Activated B cell treated with CpG ODN at 0.5 μM for 24 hours (primary cell): Measurements from ENCODE around the gene ST6GALNAC5. TPM values are rescaled to one million over a fixed set of nuclear protein-coding genes. Genes with fewer than 3 reads are reported as not detected.

Source experiments
- ATAC-seq: fragments of 200-7000 bp; cut with Tn5 transposase; one replicate; pipeline ENCODE4 v1.10.0; 2021; ENCODE audit warnings: low read depth, mild to moderate bottlenecking, moderate library complexity
- CTCF ChIA-PET: fragments of 350-600 bp; sonication (Branson Sonifier 250); formaldehyde crosslinking; loops from one replicate; lab custom pipeline; 2021; ENCODE audit warnings: antibody characterized with exemption; lab: Charles Lee
- POLR2A ChIA-PET: fragments of 350-600 bp; sonication (Branson Sonifier 250); formaldehyde crosslinking; loops from one replicate; lab custom pipeline; 2021; ENCODE audit warnings: antibody characterized with exemption; lab: Charles Lee
- DNase-seq: peaks from one replicate; pipeline ENCODE4 v3.0.0; 2022
- H3K27ac Mint-ChIP-seq: one replicate; pipeline ENCODE4 v1.8.0; 2020; ENCODE audit warnings: mixed read lengths
- H3K27me3 Mint-ChIP-seq: one replicate; pipeline ENCODE4 v1.8.0; 2021; ENCODE audit warnings: mixed read lengths
- H3K36me3 Mint-ChIP-seq: one replicate; pipeline ENCODE4 v1.8.0; 2021; ENCODE audit warnings: low read depth, mixed read lengths
- H3K4me1 Mint-ChIP-seq: one replicate; pipeline ENCODE4 v1.8.0; 2021; ENCODE audit warnings: mixed read lengths
- H3K4me3 Mint-ChIP-seq: one replicate; pipeline ENCODE4 v1.8.0; 2020; ENCODE audit warnings: mild to moderate bottlenecking, mixed read lengths
- H3K9me3 Mint-ChIP-seq: one replicate; pipeline ENCODE4 v1.8.0; 2020; ENCODE audit warnings: mixed read lengths
- intact Hi-C: fragments of 100-400 bp; cut with micrococcal nuclease; formaldehyde crosslinking; loops from one replicate; pipeline ENCODE4 v1.15.1; 2024
- total RNA-seq: library from RNA; stranded (reverse); gene quantifications from 2 replicates; pipeline ENCODE4 v1.2.3, GENCODE V29; 2022
- TF ChIP-seq, protein P1 (sequence below): fragments of 200-600 bp; IDR thresholded peaks from one replicate; pipeline ENCODE4 v1.8.0; 2022; ENCODE audit warnings: antibody characterized with exemption, mild to moderate bottlenecking

ST6GALNAC5 gene
- total RNA-seq, 1 donor from 2014 or later, result not detected

DNA sequence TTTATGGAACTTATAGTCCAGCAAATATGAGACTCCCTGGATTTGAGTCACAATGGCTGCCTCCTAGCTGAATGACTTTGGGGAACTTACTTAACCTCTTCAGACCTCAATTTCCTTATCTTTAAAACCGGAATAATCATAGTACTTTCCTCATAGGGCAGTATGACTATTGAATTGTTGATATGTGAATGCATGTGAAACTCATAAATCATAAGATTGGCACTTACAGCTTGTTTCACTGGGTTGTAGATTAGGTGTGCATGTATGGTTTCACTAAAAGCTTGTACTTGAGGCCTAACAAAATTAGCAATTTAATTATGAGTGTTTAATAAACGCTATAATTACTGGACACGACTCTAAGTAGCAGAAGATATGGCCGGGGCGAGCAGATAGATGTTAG, 72.5 kb downstream of the ST6GALNAC5 start:
- Mint-ChIP-seq H3K4me1 (no peaks in the 10 kb centered on the region), H3K36me3 (no peaks in the 10 kb centered on the region), H3K27ac (no peak overlapping the region), H3K4me3 (no peak overlapping the region), H3K9me3 (no peaks in the 10 kb centered on the region), H3K27me3 (no peaks in the 10 kb centered on the region)
- TF ChIP-seq, protein P1, sequence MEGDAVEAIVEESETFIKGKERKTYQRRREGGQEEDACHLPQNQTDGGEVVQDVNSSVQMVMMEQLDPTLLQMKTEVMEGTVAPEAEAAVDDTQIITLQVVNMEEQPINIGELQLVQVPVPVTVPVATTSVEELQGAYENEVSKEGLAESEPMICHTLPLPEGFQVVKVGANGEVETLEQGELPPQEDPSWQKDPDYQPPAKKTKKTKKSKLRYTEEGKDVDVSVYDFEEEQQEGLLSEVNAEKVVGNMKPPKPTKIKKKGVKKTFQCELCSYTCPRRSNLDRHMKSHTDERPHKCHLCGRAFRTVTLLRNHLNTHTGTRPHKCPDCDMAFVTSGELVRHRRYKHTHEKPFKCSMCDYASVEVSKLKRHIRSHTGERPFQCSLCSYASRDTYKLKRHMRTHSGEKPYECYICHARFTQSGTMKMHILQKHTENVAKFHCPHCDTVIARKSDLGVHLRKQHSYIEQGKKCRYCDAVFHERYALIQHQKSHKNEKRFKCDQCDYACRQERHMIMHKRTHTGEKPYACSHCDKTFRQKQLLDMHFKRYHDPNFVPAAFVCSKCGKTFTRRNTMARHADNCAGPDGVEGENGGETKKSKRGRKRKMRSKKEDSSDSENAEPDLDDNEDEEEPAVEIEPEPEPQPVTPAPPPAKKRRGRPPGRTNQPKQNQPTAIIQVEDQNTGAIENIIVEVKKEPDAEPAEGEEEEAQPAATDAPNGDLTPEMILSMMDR, result no peak
- no peak for ATAC-seq
- POLR2A ChIA-PET, result no interaction called here
- CTCF ChIA-PET, result no interaction called here
- DNase-seq, result no peak
- intact Hi-C loops, result no loop called here

DNA sequence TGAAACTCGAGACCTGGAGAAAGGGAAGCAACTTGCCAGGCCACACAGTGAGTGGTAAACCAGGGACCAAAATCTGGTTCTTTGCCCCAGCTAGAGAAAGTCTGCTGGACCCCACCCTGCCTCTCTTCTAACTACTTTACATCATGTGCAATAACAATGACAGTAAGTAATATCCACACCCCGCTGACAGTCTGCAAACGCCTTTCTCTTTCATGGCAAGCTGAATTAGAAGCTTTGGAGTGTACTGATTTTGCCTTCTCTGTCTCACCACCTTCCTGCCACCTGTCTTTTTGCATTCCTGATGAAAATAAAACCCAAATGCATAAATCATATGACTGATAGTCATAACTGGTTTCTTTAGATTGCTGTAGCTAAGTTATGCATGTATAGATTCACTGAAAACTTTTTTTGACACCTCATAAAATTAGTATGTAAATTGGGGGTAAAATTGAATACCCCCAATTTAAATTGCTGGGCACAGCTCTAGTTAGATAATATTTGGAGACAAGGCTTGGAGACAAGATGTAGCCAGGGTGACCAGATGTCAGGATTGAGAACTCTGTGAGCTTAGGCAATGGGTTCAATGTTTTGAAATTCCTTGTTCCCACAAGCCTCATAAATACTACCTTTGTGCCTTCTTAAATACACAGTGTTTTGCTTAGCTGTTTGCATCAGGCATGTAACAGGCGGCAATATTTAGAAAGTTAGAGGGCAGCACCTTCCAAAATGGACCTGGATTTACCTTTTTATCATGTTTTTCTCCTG, 73.5 kb downstream of the ST6GALNAC5 start:
- intact Hi-C loops, result no loop called here
- no peak for DNase-seq
- Mint-ChIP-seq H3K27ac (no peak overlapping the region), H3K27me3 (no peaks in the 10 kb centered on the region), H3K9me3 (no peaks in the 10 kb centered on the region), H3K36me3 (no peaks in the 10 kb centered on the region), H3K4me3 (no peak overlapping the region), H3K4me1 (no peaks in the 10 kb centered on the region)
- TF ChIP-seq, protein P1, result no peak
- POLR2A ChIA-PET, result no interaction called here
- no peak for ATAC-seq
- CTCF ChIA-PET, result no interaction called here

DNA sequence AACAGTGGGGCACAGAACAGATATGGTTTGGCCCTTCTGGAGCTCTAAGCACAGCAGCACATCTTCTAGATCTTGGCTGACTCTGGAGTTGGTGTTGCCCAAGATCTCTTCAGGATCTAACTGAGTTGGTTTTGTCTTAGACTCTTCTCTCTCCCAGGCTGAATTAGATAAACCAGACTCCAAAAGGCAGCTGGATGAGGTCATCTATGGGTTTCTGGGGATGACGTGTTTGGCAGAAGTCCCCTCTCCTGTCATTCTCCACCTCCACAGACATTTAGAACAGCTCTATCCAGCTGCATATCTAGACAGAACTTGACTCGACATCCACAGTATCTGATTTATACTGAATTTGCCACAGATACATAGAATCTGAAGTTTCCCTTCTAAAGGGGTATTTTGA, 75.3 kb downstream of the ST6GALNAC5 start:
- Mint-ChIP-seq H3K36me3 (no peaks in the 10 kb centered on the region), H3K9me3 (no peaks in the 10 kb centered on the region), H3K4me1 (no peaks in the 10 kb centered on the region), H3K27ac (no peak overlapping the region), H3K27me3 (no peaks in the 10 kb centered on the region), H3K4me3 (no peak overlapping the region)
- TF ChIP-seq, protein P1, result no peak
- DNase-seq, result no peak
- ATAC-seq, result no peak
- intact Hi-C loops, result no loop called here
- CTCF ChIA-PET, result no interaction called here
- POLR2A ChIA-PET, result no interaction called here

DNA sequence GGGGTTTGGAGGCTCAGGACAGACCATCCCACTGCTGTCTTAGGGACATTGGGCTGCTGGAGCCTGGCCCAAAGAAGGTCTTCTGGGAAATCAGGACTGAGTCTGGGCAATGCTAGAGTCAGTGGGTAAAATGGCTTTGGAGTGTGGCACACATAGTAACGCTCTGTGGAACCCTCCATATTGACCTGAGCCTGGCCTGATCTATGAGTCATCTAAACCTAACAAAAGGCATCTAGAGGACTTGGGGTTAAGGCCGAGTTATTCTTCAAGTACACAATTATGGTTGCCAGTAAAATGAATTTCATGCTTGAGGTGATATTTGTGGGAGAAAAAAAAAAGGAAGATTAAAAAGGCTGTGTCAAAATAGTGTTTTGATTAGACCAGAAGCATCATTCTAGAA, 77.7 kb downstream of the ST6GALNAC5 start:
- DNase-seq (no peak), ATAC-seq (no peak)
- TF ChIP-seq, protein P1, result no peak
- H3K27me3 Mint-ChIP-seq, result no peaks in the 10 kb centered on the region
- intact Hi-C loops, result no loop called here
- no peak overlapping the region for H3K4me3 Mint-ChIP-seq
- ChIA-PET CTCF (no interaction called here), POLR2A (no interaction called here)
- H3K27ac Mint-ChIP-seq, result no peak overlapping the region
- H3K4me1 Mint-ChIP-seq, result no peaks in the 10 kb centered on the region
- H3K9me3 Mint-ChIP-seq, result no peaks in the 10 kb centered on the region
- no peaks in the 10 kb centered on the region for H3K36me3 Mint-ChIP-seq

DNA sequence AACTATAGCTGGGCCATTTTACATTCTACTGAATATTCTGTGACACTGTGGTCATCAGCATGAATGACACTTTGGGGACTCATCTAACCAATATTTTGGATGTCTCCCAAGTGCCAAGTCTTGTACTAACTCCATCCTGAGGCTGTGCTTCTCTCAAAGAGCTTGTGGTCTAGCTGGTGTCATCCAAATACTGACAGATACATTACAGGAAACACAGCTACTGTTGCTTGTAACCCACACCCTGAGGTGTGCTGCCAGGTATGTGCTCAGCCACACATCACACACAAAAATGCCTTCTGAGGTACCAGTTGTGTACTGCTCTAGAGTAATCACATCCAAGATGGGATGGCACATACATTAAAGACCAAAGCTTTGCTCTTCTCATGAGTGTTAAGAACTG, 81.6 kb downstream of the ST6GALNAC5 start:
- TF ChIP-seq, protein P1, result no peak
- Mint-ChIP-seq H3K27me3 (no peaks in the 10 kb centered on the region), H3K9me3 (no peaks in the 10 kb centered on the region), H3K36me3 (no peaks in the 10 kb centered on the region), H3K4me3 (no peak overlapping the region), H3K27ac (no peak overlapping the region), H3K4me1 (no peaks in the 10 kb centered on the region)
- ATAC-seq, result no peak
- DNase-seq, result no peak
- intact Hi-C loops, result no loop called here
- POLR2A ChIA-PET, result no interaction called here
- CTCF ChIA-PET, result no interaction called here
